Measurements from ENCODE around the gene SFR1.

DNA sequence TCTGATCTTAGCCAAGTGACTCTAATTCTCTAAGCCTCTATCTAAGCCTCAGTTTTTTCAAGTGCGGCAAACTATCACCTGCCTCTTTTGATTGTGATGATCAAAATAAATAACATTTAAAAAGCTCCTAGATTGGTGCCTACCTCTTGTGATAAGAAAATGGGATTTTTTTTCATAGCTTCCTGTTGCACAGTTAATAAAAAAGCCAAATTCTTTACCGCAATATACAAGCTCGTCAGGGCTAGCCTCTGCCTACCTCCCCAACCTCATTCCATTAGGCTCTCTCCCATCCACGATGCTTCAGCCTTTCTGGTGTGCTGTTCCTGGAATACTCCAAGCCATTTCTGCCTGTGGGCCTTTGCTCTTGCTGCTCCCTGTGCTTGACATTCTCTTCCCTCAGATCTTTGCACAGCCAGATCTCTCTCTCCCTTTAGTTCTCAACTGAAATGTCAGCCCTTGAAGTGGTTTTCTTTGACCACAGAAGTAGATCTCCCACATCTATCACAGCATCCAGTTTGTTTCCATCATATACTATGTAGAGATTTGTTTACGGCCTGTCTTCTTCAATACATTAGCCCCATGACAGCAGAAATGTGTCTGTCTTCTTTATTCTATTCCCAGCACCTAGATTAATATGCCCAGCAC lies 48.8 kb downstream of the SFR1 start:
- TF ChIP-seq, protein P1, sequence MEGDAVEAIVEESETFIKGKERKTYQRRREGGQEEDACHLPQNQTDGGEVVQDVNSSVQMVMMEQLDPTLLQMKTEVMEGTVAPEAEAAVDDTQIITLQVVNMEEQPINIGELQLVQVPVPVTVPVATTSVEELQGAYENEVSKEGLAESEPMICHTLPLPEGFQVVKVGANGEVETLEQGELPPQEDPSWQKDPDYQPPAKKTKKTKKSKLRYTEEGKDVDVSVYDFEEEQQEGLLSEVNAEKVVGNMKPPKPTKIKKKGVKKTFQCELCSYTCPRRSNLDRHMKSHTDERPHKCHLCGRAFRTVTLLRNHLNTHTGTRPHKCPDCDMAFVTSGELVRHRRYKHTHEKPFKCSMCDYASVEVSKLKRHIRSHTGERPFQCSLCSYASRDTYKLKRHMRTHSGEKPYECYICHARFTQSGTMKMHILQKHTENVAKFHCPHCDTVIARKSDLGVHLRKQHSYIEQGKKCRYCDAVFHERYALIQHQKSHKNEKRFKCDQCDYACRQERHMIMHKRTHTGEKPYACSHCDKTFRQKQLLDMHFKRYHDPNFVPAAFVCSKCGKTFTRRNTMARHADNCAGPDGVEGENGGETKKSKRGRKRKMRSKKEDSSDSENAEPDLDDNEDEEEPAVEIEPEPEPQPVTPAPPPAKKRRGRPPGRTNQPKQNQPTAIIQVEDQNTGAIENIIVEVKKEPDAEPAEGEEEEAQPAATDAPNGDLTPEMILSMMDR (IDR thresholded peaks at IDR 0.05), result no peak
- TF ChIP-seq POLR2A (IDR thresholded peaks at IDR 0.05), result no peak
